ENCODE measurements around the gene OLFM1. TPM values are rescaled to one million over a fixed set of nuclear protein-coding genes. Genes with fewer than 3 reads are reported as not detected.

OLFM1 gene
- total RNA-seq, 4 donors from 2014 or later: 8.5 to 73.9 (median 19.1) TPM

GRCh38 chr9:135105938-135106491 is 18.5 kb downstream of the OLFM1 start:
- TF ChIP-seq CTCF (IDR thresholded peaks at IDR 0.05) (no peak), POLR2A (IDR thresholded peaks at IDR 0.05) (no peak)
- H3K36me3 ChIP-seq: no peaks in the 10 kb centered on the region
- no peak overlapping the region for H3K4me3 ChIP-seq
- no peaks in the 10 kb centered on the region for H3K4me1 ChIP-seq
- no peak for DNase-seq
- intact Hi-C loops (cut with DNase I; ENCODE audit: low total_unique reads): no loop called here
- no peaks in the 10 kb centered on the region for H3K27me3 ChIP-seq
- H3K9me3 ChIP-seq: no peaks in the 10 kb centered on the region
- no peak overlapping the region for H3K27ac ChIP-seq

- Histone ChIP-seq H3K27ac (no peak overlapping the region), H3K4me1 (no peaks in the 10 kb centered on the region), H3K4me3 (no peak overlapping the region), H3K36me3 (no peaks in the 10 kb centered on the region), H3K9me3 (no peaks in the 10 kb centered on the region), H3K27me3 (no peaks in the 10 kb centered on the region)
- no peak for DNase-seq
- no peak for TF ChIP-seq POLR2A (IDR thresholded peaks at IDR 0.05)
- TF ChIP-seq CTCF (IDR thresholded peaks at IDR 0.05): no peak
- intact Hi-C loops (cut with DNase I; ENCODE audit: low total_unique reads): no loop called here
These were observed 19.2 kb downstream of the OLFM1 start for GRCh38 chr9:135106551-135107270.

- no peak overlapping the region for H3K27ac ChIP-seq
- no peak for TF ChIP-seq CTCF (IDR thresholded peaks at IDR 0.05)
- TF ChIP-seq POLR2A (IDR thresholded peaks at IDR 0.05): no peak
- H3K4me1 ChIP-seq: no peaks in the 10 kb centered on the region
- no peaks in the 10 kb centered on the region for H3K9me3 ChIP-seq
- H3K4me3 ChIP-seq: no peak overlapping the region
- no peaks in the 10 kb centered on the region for H3K36me3 ChIP-seq
- intact Hi-C loops (cut with DNase I; ENCODE audit: low total_unique reads): no loop called here
- no peaks in the 10 kb centered on the region for H3K27me3 ChIP-seq
- DNase-seq: no peak
These were observed 20.2 kb downstream of the OLFM1 start for GRCh38 chr9:135107581-135108235.

- intact Hi-C loops (cut with DNase I; ENCODE audit: low total_unique reads): no loop called here
- H3K27me3 ChIP-seq: no peaks in the 10 kb centered on the region
These were observed 21.5 kb downstream of the OLFM1 start for GRCh38 chr9:135108831-135109510.

More at GRCh38 chr9:135108831-135109510, 21.5 kb downstream of the OLFM1 start:
- no peak for TF ChIP-seq POLR2A (IDR thresholded peaks at IDR 0.05)
- TF ChIP-seq CTCF (IDR thresholded peaks at IDR 0.05): no peak
- no peaks in the 10 kb centered on the region for H3K4me1 ChIP-seq
- no peak overlapping the region for H3K27ac ChIP-seq
- DNase-seq: no peak
- H3K4me3 ChIP-seq: no peak overlapping the region
- no peaks in the 10 kb centered on the region for H3K9me3 ChIP-seq
- H3K36me3 ChIP-seq: no peaks in the 10 kb centered on the region

Data from uterus (tissue), 4 donors.